Measurements from ENCODE around the gene SETDB2.

Gene SETDB2

GRCh38 chr13:49498206-49498605 is 54.1 kb downstream of the SETDB2 start:
- no peak for TF ChIP-seq CTCF (conservative IDR thresholded peaks at IDR 0.05; ENCODE audit: control insufficient read depth, insufficient read depth, low read depth, low read length)
- H3K4me3 ChIP-seq (ENCODE audit: control insufficient read depth, low read depth, low read length), result no peak overlapping the region
- no peak for DNase-seq (ENCODE audit: low read depth)

DNA sequence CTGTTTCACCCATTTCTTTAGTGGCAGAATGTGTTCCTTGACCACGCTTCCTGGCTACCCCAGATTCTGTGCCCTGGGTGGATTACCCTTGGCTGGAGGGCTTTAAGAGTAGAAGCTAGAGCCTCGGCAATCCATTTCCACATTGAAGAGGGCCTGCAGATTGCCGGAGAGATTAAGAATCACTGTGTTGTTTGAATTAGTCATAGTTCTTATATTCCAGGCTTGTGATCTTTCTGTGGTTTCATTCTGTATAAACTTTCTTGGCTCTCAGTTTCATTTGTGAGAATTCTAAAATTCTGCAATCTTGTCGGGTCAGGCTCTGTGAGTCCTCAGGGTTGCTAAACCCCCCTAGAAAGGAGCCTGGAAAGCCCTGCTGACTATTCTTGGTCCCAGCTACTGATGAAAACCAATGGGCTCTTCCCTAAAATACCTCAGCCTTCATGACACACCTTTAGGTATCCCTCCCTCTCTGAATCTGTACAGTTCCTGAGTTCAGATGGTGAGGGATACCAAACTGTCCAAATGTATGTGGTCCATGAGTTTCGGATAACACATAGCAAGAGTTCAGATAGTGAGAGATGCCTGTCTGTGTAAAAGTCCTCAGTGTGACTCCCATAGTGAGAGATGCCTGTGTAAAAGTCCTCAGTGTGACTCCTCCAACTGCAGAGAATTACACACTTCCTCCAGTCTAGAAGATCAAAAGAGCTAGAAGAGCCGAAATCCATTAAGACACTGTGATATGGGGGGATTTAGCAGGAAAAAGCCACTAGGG is 56.0 kb downstream of the SETDB2 start:
- no peak for TF ChIP-seq CTCF (conservative IDR thresholded peaks at IDR 0.05; ENCODE audit: control insufficient read depth, insufficient read depth, low read depth, low read length)
- H3K4me3 ChIP-seq (ENCODE audit: control insufficient read depth, low read depth, low read length), result no peak overlapping the region
- peak; percentile 74 for DNase-seq (ENCODE audit: low read depth)

- H3K4me3 ChIP-seq (ENCODE audit: control insufficient read depth, low read depth, low read length), result no peak overlapping the region
- TF ChIP-seq CTCF (conservative IDR thresholded peaks at IDR 0.05; ENCODE audit: control insufficient read depth, insufficient read depth, low read depth, low read length), result no peak
- DNase-seq (ENCODE audit: low read depth), result peak; percentile 87
These were observed 58.9 kb downstream of the SETDB2 start for GRCh38 chr13:49502954-49503353.

DNA sequence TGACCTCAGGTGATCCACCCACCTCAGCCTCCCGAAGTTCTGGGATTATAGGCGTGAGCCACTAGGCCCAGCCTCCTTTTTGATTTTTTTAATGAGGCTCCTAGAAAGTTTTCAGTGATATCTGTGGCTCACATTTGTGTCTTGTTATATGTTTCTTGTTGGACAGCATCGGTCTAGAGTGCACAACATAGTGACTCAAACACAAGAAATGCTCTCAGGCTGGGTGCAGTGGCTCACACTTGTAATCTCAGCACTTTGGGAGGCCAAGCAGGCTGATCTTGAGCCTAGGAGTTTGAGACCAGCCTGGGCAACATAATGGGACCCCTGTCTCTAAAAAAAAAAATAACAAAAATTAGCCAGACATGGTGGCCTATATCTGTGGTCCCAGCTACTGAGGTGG is 59.9 kb downstream of the SETDB2 start:
- H3K4me3 ChIP-seq (ENCODE audit: control insufficient read depth, low read depth, low read length), result no peak overlapping the region
- no peak for TF ChIP-seq CTCF (conservative IDR thresholded peaks at IDR 0.05; ENCODE audit: control insufficient read depth, insufficient read depth, low read depth, low read length)
- DNase-seq (ENCODE audit: low read depth), result peak; percentile 18

DNA sequence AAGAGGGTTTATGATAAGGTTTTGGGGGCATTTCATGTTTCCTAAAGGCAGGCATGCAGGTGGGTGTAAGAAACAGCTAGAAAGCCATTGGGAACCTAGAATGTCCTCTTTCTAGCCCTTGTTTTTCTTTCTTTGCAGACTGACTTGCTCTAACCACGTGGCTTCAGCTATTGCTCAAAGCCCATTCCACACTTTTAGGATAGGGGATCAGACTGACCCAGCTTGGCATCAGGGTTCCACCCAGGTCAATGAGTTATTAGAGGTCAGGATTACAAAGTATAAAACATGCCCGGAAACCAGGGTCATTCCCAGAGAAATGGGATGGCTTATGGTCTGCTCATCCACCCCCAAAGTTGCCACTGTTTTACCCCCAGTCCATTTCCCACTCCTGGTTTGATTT is 68.5 kb downstream of the SETDB2 start:
- no peak overlapping the region for H3K4me3 ChIP-seq (ENCODE audit: control insufficient read depth, low read depth, low read length)
- no peak for DNase-seq (ENCODE audit: low read depth)
- no peak for TF ChIP-seq CTCF (conservative IDR thresholded peaks at IDR 0.05; ENCODE audit: control insufficient read depth, insufficient read depth, low read depth, low read length)

- H3K4me3 ChIP-seq (ENCODE audit: control insufficient read depth, low read depth, low read length), result no peak overlapping the region
- no peak for TF ChIP-seq CTCF (conservative IDR thresholded peaks at IDR 0.05; ENCODE audit: control insufficient read depth, insufficient read depth, low read depth, low read length)
- no peak for DNase-seq (ENCODE audit: low read depth)
These were observed 72.4 kb downstream of the SETDB2 start for GRCh38 chr13:49516467-49516866.

Measured in fibroblast of mammary gland (primary cell).